GM19452 (cell line): ENCODE data around the gene KLHL6.
"Not testable (repeated sequence)": the region's sequence is repeated elsewhere in the genome, so short reads cannot be mapped to it uniquely, and the experiment has no call there.

Experiments used
- ATAC-seq: cut with Tn5 transposase; IDR thresholded peaks from one replicate; pipeline ENCODE4 v1.9.1; 2021; ENCODE audit not compliant: unreplicated experiment

The KLHL6 gene

GRCh38 chr3:183570191-183570590, 14.7 kb upstream of the KLHL6 start:
- ATAC-seq, result not testable (repeated sequence)

GRCh38 chr3:183566880-183567279, 11.4 kb upstream of the KLHL6 start:
- ATAC-seq, result no peak

GRCh38 chr3:183564046-183564445, 8.5 kb upstream of the KLHL6 start:
- ATAC-seq, result no peak

GRCh38 chr3:183563536-183563874, 8.0 kb upstream of the KLHL6 start:
- ATAC-seq, result no peak

- no peak for ATAC-seq
Measured at GRCh38 chr3:183560607-183561006, 5.1 kb upstream of the KLHL6 start.

DNA sequence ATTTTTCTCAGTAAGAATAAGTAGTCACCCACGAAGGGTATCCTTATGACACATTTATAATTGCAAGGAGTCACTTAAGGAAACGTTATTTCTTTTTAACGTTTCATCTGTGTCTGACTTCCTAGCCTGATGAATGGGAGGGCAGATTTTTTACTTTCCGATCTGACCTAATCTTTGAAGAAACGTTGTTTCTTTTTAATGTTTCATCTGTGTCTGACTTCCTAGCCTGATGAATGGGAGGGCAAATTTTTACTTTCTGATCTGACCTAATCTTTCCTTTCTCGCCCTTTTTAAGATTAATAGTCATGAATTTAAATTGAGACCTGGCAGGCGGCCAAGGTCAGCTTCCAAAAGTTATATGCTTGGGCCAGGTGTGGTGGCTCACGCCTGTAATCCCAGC, 3.0 kb upstream of the KLHL6 start:
- ATAC-seq, result no peak

- ATAC-seq, result no peak
Measured at GRCh38 chr3:183556722-183557121, 1.2 kb upstream of the KLHL6 start.

GRCh38 chr3:183554377-183554776, 1.1 kb downstream of the KLHL6 start:
- no peak for ATAC-seq

DNA sequence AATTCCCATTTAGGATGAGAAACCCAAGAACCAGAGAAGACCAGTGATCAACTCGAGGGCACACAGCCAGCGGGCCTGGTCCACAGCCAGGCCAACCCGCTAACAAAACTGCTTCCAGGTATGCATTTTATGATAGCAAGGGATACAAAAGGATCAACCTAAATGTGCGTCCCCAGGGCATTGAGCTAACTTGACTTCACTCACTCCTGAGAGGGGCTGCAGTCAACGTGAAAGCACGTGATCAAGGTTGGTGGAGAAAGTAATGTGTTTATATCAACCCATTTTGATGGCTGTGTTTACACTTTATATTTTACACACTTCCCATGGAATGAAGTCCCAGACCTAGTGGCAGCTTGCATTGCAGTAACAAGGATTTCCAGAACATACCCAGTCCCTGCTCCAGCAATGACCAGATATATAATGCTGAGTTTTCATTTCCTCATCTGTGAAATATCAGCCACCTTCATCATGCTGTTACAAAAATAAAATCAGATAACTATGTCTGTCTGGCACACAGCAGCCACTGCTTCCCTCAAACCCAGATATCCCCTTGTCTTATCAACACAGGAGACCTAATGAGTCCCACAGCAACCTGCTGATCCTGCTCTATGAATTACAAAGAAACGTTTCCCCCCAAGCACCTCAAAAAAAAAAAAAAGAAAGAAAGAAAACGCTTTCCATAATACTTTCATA, 2.0 kb downstream of the KLHL6 start:
- no peak for ATAC-seq

DNA sequence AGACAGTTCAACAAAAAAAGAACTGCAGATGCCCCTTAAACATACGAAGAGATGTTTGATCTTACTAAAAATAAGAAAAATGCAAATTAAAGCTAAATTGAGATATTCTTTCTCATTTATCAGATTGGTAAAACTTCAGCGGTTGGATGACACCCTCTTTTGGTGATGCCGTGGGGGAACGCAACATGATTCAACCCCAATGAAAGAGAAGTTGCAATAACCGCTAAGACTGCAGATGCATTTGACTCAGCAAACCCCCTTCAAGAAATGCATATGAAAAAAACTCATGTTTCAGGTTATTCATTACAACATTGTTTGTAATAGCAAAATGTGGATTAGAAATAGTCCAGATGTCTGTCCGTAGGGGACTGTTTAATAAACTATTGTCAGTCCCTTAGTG, 3.6 kb downstream of the KLHL6 start:
- ATAC-seq, result no peak

DNA sequence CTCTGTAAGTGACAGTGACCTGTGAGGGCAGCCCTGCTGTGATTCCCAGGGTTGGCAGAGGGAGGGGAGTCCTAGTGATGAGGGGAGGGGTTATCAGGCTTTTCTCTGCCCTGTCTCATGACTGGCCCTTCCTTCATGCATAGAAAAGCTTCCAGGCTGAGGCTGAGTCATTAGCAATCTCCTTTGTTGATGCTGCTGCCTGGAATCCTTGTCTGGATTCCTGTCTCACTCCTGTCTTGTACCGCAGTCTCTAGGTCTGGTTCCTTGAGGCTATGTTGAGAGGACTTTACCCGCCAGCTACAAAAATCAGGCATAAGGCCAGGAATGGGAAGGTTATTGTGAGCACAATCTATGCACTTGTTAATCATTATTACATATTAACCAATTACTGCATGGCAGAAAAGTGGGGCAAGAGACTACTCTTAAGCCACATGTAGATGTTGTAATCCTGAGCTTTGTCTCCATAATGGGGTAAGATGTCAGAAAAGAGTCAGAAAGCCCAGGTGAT, 7.2 kb downstream of the KLHL6 start:
- no peak for ATAC-seq

- ATAC-seq, result no peak
Measured at GRCh38 chr3:183546625-183547024, 8.9 kb downstream of the KLHL6 start.

DNA sequence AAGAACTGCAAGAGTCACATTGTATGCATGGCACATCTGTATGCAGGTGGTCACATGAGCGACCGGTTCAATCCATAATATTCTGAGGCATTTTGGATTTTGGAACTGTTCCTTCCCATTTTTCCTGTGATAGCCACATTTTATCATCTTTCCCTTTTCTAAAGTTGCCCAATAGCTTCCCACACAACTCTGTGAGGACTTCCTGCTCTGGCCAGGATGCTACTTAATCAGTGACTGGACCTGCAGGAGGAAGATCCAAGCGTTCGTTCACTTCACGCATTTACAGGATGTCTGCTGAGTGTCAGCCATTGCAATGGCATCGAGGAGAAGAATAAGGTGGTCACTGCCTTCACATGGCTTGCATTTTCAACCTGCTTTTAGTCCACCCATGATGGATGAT, 9.8 kb downstream of the KLHL6 start:
- no peak for ATAC-seq

DNA sequence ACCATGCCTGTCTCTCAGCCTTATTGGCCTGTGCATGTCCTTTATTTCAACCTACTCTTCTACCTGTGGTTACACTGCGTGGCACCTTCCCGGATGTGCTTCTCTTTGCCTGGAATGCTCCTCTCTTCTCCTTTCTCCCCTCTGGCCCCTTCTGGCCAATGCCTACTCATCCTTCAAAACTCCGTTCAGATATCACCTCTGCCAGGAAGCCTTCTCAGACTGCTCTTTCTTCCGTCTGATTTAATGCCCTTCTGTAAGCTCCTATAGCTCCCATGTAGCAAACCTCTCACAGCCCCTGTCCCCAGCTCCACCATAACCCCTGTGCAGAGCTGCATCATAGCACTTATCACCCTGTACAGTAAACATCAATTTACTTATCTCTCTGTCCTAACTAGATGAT, 13.2 kb downstream of the KLHL6 start:
- ATAC-seq, result no peak

DNA sequence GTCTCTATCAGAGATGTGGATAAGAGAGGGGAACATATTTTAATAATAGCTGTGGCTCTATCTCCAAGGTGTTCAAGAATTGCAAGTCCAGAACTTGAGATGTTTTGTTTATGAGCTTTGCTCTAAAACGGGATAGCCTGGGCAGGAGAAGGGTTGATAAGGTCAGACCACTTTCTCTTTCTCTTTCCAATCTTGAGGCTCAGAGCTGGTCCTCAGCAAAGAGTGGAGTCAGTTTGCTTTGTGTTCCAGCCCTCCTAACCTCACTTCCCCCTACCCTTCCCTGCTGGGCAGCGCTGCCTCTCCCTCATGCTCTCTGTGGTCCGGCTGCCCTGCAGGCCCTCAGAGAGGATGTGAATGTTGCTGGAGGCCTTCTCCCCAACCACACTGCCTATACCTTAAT, 13.8 kb downstream of the KLHL6 start:
- ATAC-seq, result no peak

GRCh38 chr3:183541235-183541655, 14.3 kb downstream of the KLHL6 start:
- ATAC-seq, result no peak

GRCh38 chr3:183540501-183541234, 14.8 kb downstream of the KLHL6 start:
- ATAC-seq, result no peak

DNA sequence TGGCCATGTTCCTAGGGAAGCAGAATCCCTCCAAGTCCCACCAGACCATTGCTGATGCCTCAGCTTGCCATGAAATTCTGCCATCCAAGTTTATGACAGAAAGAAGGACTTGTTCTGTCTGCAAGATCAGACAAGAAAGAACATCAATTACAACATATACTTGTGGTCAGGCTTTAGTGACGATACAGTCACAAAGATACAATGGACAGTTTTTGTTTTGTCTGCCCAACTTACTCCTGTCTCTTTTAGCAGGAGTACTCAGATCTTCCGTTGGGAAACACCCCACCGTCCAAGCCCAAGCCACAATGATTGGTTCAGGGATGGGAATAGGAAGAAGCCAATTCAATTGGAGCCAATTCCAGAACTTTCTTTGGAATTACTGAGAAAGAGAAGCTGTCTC, 15.7 kb downstream of the KLHL6 start:
- no peak for ATAC-seq

GRCh38 chr3:183538486-183538885, 17.0 kb downstream of the KLHL6 start:
- ATAC-seq, result no peak

- no peak for ATAC-seq
Measured at GRCh38 chr3:183537295-183537730, 18.2 kb downstream of the KLHL6 start.

DNA sequence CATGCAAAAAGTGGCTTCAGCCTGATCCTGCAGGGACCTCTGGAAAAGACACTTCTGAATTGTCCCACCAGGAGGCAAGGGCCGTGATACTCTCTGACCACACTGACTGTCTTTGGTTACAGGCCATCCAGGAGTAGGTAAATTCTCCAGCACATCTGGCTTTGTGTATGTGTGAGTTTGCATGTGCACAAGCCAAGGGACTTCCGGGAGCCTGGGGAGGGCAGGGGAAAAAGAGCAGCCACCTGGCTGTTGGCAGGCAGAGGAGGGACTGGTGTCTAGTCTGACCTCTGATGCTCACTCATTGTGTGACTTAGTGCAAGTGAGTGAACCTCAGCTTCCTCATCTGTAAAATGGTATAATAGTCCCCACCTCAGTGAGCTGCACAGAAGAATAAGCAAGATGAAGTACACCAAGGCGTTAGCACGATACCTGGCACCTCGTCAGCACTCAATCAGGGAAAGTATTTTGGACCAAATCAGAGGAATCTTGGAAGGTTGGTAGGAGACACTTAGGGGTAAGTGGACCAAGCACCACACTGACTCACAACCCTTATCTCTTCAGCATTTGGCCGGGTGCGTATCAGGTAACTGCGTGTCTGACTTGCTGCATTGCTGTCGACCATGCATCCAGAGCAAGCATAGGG, 19.1 kb downstream of the KLHL6 start:
- peak; percentile 73 for ATAC-seq

DNA sequence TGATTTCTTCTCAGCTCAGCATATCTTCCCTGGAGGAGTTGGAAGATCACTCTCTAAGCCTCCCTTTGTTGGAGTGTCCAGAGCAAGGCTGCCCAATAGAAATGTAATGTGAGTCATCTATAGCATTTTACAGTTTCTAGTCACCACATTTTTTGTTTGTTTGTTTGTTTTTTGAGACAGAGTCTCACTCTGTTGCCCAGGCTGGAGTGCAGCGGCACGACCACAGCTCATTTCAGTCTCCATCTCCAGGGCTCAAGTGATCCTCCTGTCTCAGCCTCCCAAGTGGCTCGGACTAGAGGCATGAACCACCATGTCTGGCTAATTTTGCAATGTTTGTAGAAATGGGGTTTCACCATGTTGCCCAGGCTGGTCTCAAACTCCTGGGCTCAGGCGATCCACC, 21.3 kb downstream of the KLHL6 start:
- ATAC-seq, result no peak
